HG03064 (cell line): Measurements from ENCODE around the gene ACOT12.
"Not testable (repeated sequence)": the region's sequence is repeated elsewhere in the genome, so short reads cannot be mapped to it uniquely, and the experiment has no call there.

Source experiments
- ATAC-seq: cut with Tn5 transposase; IDR thresholded peaks from one replicate; pipeline ENCODE4 v1.9.1; 2021; ENCODE audit warnings: low read depth; ENCODE audit not compliant: unreplicated experiment

ACOT12 gene

DNA sequence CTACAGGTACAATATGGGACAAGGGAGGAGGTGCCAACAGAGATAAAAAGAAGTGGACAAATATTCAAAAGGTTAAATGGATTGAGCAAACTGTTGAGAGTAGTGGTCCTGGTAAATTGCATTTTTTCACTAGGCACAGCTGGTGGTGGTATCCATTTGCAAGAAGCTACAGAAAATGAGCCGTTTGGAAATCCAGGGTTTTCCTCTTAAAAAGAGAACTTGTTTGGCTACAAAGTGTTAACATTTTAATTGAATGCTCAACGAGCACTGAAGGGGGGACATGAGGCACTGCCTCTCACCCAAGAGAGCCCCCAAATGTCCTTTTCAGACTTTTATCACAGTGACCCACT lies 93.0 kb downstream of the ACOT12 start:
- no peak for ATAC-seq

DNA sequence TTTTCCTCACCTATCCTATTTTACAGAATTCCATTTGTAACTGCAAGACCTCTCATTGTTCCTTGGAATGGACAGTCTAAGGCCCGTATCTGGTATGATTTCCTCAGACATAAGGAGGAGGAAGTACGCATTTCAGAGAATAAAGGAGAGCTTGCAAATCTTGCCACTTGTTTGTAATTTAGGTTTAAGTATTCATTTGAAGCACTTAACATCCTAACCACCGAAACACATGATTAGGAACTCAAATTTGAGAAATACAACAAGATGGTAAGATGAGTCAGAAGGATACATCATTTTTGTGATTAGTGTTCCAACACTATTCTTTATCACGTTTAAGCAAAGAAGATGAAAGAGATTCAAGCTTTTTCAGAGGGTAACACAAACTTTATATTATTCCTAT lies 96.4 kb downstream of the ACOT12 start:
- no peak for ATAC-seq

DNA sequence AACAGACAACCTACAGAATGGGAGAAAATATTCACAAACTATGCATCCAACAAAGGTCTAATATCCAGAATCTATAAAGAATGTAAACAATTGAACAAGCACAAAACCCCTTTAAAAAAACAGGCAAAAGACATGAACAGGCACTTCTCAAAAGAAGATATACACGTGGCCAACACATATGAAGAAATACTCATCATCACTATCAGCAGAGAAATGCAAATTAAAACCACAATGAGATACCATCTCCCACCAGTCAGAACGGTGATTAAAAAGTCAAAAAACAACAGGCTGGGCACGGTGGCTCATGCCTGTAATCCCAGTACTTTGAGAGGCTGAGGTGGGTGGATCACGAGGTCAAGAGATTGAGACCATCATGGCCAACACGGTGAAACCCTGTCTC lies 99.9 kb downstream of the ACOT12 start:
- ATAC-seq, result not testable (repeated sequence)

DNA sequence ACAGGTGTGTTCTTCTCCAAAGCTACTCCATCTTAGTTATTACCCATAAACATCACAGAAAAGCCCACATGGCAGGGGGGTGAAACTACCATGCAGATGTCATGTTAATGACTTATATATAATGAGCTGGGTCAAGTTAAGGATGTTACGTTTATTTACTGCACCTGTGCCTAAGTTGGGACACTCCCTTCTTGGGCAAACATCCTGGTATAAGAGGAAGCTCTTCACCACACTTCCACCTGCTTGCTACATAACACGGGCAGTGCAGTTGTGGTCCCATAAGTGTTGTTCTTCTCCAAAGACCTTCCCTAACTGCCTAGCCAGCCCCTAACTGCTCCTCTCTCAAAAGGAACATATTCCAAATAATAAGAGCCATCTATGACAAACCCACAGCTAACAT lies 101.8 kb downstream of the ACOT12 start:
- ATAC-seq, result no peak

DNA sequence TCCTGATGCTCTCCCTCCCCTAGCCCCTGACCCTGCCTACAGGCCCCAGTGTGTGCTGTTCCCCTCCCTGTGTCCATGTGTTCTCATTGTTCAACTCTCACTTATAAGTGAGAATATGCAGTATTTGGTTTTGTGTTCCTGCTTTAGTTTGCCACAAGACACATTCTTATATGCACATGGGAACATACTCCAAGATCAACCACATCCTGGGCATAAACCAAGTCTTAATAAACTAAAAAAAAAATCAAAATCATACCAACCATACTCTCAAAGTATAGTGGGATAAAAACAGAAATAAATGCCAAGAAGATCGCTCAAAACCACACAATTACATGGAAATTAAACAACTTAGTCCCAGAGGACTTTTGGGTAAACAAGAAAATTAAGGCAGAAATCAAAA lies 103.8 kb downstream of the ACOT12 start:
- ATAC-seq, result no peak

DNA sequence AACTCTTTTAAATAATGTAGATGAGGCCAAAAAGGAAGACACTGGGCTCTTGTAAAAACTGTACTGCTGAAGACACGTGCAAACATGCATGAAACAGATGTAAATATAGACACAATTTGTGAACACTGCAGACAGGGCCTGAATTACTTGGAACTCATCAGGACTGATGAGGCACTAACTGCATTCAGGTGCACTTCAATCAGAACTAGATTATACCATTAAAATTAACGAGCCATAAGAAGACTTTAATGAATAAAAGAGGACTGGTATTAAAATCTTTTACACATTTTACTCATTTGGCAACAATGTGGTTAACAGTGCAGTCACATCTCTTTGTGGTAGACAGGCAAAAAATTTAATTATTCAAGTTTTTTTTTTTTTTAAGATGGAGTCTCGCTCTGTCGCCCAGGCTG lies 105.9 kb downstream of the ACOT12 start:
- no peak for ATAC-seq

DNA sequence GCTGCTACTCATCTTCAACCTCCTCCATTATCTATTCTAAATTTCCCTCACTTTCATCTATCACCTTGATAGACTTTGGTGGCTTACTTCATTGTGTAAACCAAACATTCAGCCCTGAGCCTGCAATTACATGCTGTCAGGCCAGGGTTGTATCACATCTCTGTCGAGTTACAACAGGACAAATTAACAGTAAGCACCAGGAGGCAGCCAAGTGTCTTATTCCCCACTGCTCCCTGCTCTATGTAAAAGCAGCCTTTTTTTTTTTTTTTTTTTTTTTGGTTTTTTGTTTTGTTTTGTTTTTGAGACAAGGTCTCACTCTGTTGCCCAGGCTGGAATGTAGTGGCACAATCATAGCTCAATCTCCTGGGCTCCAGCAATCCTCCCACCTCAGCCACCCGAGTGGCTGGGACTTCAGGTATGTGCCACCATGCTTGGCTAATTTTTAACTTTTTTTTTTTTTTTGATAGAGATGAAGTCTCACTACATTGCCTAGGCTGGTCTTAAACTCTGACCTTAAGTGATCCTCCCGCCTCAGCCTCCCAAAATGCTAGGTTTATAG lies 107.8 kb downstream of the ACOT12 start:
- ATAC-seq, result no peak

DNA sequence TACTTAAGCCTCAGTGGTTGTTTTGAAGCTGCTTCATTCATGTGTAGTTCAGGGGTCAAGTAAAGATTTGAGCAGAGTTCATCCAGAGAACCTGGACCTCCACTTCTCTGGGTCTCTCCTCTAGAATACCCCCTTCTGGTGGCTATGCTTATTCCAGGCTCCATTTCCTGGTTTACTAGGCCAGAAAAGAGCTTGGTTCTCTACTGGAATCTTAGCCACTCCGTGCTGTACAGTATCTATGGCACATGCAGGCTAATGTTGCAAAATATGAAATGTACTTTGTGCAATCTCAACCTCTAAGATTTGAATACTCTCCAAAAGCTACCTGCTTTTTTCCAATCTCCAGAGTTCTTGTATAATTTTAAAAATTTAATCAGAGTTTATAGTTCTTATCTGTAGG lies 110.0 kb downstream of the ACOT12 start:
- ATAC-seq, result no peak
